Muscle of leg (tissue), 16 donors: ENCODE results near the gene ARFGEF2. TPM values are rescaled to one million over a fixed set of nuclear protein-coding genes. Genes with fewer than 3 reads are reported as not detected.
A peak's percentile ranks its signal among the peaks of the same experiment; 100 is the strongest.

ENCODE experiments used
- DNase-seq: peaks from one replicate; pipeline ENCODE4 v3.0.0; 2013
- H3K27ac ChIP-seq: one replicate; pipeline ENCODE4 v1.5.1; 2013; ENCODE audit warnings: mild to moderate bottlenecking, low read length, control low read depth
- H3K27me3 ChIP-seq: one replicate; pipeline ENCODE4 v1.6.1; 2013; ENCODE audit warnings: low read length; ENCODE audit not compliant: control insufficient read depth, insufficient read depth
- H3K36me3 ChIP-seq: one replicate; pipeline ENCODE4 v1.6.1; 2013; ENCODE audit warnings: low read length; ENCODE audit not compliant: control insufficient read depth, insufficient read depth
- H3K4me1 ChIP-seq: one replicate; pipeline ENCODE4 v1.6.1; 2013; ENCODE audit warnings: low read length; ENCODE audit not compliant: control insufficient read depth, insufficient read depth
- H3K4me3 ChIP-seq: one replicate; pipeline ENCODE4 v1.5.1; 2013; ENCODE audit warnings: low read length, control low read depth
- H3K9me3 ChIP-seq: replicated peaks from 2 replicates; pipeline ENCODE4 v1.6.1; 2013; ENCODE audit warnings: low read depth, low read length; ENCODE audit not compliant: control insufficient read depth
- whole genome bisulfite sequencing: methylation state at CpG from one replicate; pipeline ENCODE4 v1.1.5; 2013; ENCODE audit warnings: missing lambda C conversion rate; ENCODE audit not compliant: insufficient coverage; 5-methylcytosine and 5-hydroxymethylcytosine counted together
- long read RNA-seq, 11 donors: transcript quantifications; one replicate each; lab custom pipeline, GENCODE V29; 2026
- polyA plus RNA-seq, 8 donors: library from polyadenylated mRNA; unstranded; fragments of 120-200 nt; gene quantifications; one replicate each; pipeline versions ENCODE4 v1.2.1 to v1.2.3, GENCODE V29; 2013; ENCODE audit warnings: inconsistent platforms in 1 of 8, low replicate concordance in 1 of 8; ENCODE audit not compliant: insufficient read length in 8 of 8, insufficient read depth in 1 of 8
- total RNA-seq: library from RNA; stranded (reverse); fragments of 120-200 nt; gene quantifications from one replicate; pipeline ENCODE4 v1.2.4, GENCODE V29; 2013

The ARFGEF2 gene
- total RNA-seq (16.8 TPM), polyA plus RNA-seq (10 to 100 TPM; 10.2 to 15.3 (median 12.8) TPM)
- long read RNA-seq, donor 1, result 0 reads
- long read RNA-seq, donor 2, result 0 reads
- long read RNA-seq, donor 3, result 0 reads
- long read RNA-seq, donor 4, result 0 reads
- long read RNA-seq, donor 5, full-length matches to known transcripts, result 1 of 1 reads
- long read RNA-seq, donor 5, partial matches to known transcripts, result 0 of 1 reads
- long read RNA-seq, donor 5, other reads (novel, unspliced or antisense), result 0 of 1 reads
- long read RNA-seq, donor 6, result 0 reads
- long read RNA-seq, donor 7, partial matches to known transcripts, result 8 of 8 reads
- long read RNA-seq, donor 7, other reads (novel, unspliced or antisense), result 0 of 8 reads
- long read RNA-seq, donor 8, result 0 reads
- long read RNA-seq, donor 9, full-length matches to known transcripts, result 1 of 1 reads
- long read RNA-seq, donor 9, partial matches to known transcripts, result 0 of 1 reads
- long read RNA-seq, donor 9, other reads (novel, unspliced or antisense), result 0 of 1 reads
- long read RNA-seq, donor 10, full-length matches to known transcripts, result 1 of 1 reads
- long read RNA-seq, donor 10, partial matches to known transcripts, result 0 of 1 reads
- long read RNA-seq, donor 10, other reads (novel, unspliced or antisense), result 0 of 1 reads
- long read RNA-seq, donor 11, result 0 reads

DNA sequence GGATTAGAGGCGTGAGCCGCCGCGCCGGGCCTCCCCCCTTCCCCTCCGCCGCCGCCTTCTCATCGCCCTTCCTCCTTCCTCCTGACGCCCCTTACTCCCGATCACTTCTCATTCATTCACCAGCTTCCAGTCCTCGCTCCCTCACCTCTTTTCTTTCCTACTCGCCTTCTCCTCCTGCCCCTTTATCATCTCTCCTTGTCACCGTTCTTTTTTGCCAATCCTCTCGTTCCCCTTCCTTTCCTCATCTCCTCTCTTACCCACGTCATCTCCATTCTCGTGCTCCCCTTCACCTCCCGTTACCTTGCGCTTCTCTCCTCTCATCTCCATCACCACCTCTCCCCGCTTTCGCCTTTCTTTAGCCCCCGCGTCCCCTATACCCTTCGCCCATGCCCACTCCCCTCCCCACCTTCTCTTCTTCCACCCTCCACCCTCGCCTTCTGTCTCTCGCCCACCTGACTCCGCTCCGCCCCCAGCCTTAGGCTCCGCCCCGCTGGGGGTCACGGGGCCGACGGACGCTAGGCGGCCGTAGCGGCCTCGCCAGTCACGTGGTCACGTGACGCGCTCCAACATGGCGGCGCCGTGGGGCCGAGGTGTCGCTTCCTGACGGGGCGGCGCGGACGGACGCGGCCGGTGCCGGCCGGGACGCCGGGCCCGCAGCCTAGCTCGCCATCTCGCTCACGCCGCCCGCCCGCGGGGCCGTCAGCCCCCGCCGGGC, at the start of gene ARFGEF2:
ARFGEF2 (plus strand) TSS at position 544 of the 715 bp plus-strand sequence. CDS start 179 bp downstream, outside the sequence.
- Histone ChIP-seq H3K27ac (peak within 1 kb of the TSS; percentile 90), H3K4me1 (peaks cover 14% of the 10 kb centered on the region), H3K4me3 (peak within 1 kb of the TSS; percentile 84), H3K9me3 (no peaks in the 10 kb centered on the region), H3K36me3 (no peaks in the 10 kb centered on the region), H3K27me3 (no peaks in the 10 kb centered on the region)
- under 1% methylated on average over 69 of the region's 70 CpGs for WGBS
- peak; percentile 98 for DNase-seq

- no peaks in the 10 kb centered on the region for H3K9me3 ChIP-seq
- no peaks in the 10 kb centered on the region for H3K27me3 ChIP-seq
- no peaks in the 10 kb centered on the region for H3K36me3 ChIP-seq
- peaks cover 5% of the 10 kb centered on the region for H3K4me1 ChIP-seq
- no peak for DNase-seq
- WGBS, result 72% methylated on average over 17 of the region's 17 CpGs
- H3K27ac ChIP-seq, result no peak overlapping the region
- no peak overlapping the region for H3K4me3 ChIP-seq
Observed at GRCh38 chr20:48875233-48875913, 46.1 kb upstream of the ARFGEF2 start.

GRCh38 chr20:48875914-48876240, 45.6 kb upstream of the ARFGEF2 start:
- Histone ChIP-seq H3K4me1 (peaks cover 5% of the 10 kb centered on the region), H3K27me3 (no peaks in the 10 kb centered on the region), H3K27ac (no peak overlapping the region), H3K36me3 (no peaks in the 10 kb centered on the region), H3K9me3 (no peaks in the 10 kb centered on the region), H3K4me3 (no peak overlapping the region)
- WGBS, result no CpG with 5 or more reads among the region's 5 CpGs
- DNase-seq, result no peak

GRCh38 chr20:48877304-48877703, 44.2 kb upstream of the ARFGEF2 start:
- peak; percentile 41 for DNase-seq
- no peak overlapping the region for H3K27ac ChIP-seq
- no peaks in the 10 kb centered on the region for H3K36me3 ChIP-seq
- no CpG with 5 or more reads among the region's 2 CpGs for WGBS
- H3K27me3 ChIP-seq, result no peaks in the 10 kb centered on the region
- H3K4me1 ChIP-seq, result peaks cover 5% of the 10 kb centered on the region
- no peak overlapping the region for H3K4me3 ChIP-seq
- no peaks in the 10 kb centered on the region for H3K9me3 ChIP-seq

DNA sequence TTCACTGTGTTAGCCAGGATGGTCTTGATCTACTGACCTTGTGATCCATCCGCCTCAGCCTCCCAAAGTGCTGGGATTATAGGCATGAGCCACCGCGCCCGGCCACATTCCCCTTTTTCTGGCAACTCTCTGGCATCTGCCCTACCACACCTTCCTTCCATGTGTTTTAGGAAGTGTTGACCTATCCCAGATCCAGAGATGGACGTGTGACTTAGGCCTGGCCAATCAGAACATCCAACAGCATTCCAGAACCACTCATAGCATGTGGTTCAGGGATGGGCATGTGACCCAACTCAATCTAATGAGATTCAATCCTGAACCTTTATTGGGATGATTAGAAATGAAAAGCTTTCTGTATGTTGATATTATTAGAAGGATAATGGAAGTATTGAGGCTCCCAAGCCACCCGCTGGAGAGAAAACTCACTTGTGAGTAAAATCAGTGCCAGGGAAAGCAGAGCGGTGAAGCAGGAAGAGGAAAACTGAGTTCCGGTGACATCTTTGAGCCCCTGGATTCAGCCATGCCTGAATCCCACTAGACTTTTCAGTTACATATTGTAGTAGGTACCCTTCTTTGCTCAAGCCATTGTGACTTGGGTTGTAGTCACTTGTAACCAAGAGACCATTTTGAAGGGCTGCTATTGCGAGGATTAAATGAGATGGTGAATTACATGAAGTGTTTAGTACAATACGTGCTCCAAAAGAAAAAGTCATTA, 42.8 kb upstream of the ARFGEF2 start:
- Histone ChIP-seq H3K9me3 (no peaks in the 10 kb centered on the region), H3K27ac (no peak overlapping the region), H3K4me3 (no peak overlapping the region), H3K36me3 (no peaks in the 10 kb centered on the region), H3K4me1 (peaks cover 5% of the 10 kb centered on the region), H3K27me3 (no peaks in the 10 kb centered on the region)
- no peak for DNase-seq
- 83% methylated on average over 1 of the region's 10 CpGs for WGBS

DNA sequence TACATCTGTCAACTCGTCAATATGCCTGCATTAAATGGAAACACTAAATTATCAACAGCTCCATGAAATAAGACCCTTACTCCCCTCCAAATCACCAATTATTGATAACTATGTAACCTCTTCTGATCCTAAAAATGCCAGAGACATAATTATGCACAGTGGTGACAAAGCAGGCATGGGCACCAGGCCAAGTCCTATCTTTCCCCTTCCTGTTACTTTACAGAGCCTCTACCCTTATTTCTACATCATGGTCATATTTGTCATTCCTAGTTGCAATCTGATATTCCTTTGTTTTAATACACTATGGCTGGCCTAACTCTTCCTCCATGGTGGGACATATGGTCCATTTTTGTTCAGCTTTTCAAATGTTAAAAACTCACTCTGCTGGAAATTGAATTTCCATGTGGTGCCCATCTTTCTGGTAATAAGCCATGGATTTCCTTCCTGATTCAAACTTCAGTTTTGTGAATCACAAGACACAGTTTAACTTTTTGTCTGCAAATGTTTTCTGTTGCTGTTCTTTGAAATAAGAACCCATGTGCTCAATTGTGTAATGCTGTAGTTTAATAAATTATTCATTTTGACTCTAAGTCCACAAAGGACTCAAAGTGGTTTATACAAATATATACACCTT, 41.8 kb upstream of the ARFGEF2 start:
- no peaks in the 10 kb centered on the region for H3K27me3 ChIP-seq
- peak; percentile 74 for DNase-seq
- peaks cover 5% of the 10 kb centered on the region for H3K4me1 ChIP-seq
- H3K27ac ChIP-seq, result no peak overlapping the region
- WGBS, result no CpG with 5 or more reads among the region's 1 CpG
- no peak overlapping the region for H3K4me3 ChIP-seq
- H3K9me3 ChIP-seq, result no peaks in the 10 kb centered on the region
- no peaks in the 10 kb centered on the region for H3K36me3 ChIP-seq

GRCh38 chr20:48880331-48880730, 41.2 kb upstream of the ARFGEF2 start:
- Histone ChIP-seq H3K9me3 (no peaks in the 10 kb centered on the region), H3K4me3 (no peak overlapping the region), H3K36me3 (no peaks in the 10 kb centered on the region), H3K27ac (no peak overlapping the region), H3K27me3 (no peaks in the 10 kb centered on the region), H3K4me1 (peaks cover 5% of the 10 kb centered on the region)
- 67% methylated on average over 1 of the region's 3 CpGs for WGBS
- no peak for DNase-seq

DNA sequence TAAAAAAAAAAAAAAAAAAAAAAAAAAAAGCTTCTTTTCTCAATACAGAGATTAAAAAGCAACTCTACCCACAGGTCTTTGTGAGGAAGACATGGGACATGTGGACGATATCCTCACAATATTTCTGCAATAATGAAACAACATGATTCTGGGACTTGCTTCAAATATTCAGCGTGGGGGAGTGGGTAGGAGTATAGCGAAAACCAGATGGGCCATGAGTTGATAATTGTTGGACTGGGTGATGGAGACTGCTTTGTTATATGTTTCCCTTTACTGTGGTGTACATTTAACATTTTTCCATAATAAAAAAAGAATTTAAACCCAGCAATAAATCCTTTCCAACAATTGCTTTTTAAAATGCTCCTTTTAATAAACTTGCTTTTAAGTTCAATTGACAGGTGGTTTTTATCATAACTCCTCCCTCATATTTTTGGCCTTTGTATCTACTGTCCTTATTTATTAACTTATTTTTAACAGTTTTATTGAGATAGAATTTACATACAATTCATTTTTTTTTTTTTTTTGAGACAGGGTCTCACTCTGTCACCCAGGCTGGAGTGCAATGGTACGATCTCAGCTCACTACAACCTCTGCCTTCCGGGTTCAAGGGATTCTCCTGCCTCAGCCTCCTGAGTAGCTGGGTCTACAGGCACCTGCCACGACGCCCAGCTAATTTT, 40.4 kb upstream of the ARFGEF2 start:
- WGBS, result 70% methylated on average over 2 of the region's 7 CpGs

GRCh38 chr20:48885237-48885636, 36.3 kb upstream of the ARFGEF2 start:
- H3K27ac ChIP-seq, result no peak overlapping the region
- no peak overlapping the region for H3K4me3 ChIP-seq
- no peaks in the 10 kb centered on the region for H3K36me3 ChIP-seq
- no peaks in the 10 kb centered on the region for H3K27me3 ChIP-seq
- 94% methylated on average over 3 of the region's 4 CpGs for WGBS
- no peak for DNase-seq
- peaks cover 11% of the 10 kb centered on the region for H3K4me1 ChIP-seq
- no peaks in the 10 kb centered on the region for H3K9me3 ChIP-seq

More for the DNA sequence above, 40.4 kb upstream of the ARFGEF2 start:
- H3K27ac ChIP-seq, result no peak overlapping the region
- H3K36me3 ChIP-seq, result no peaks in the 10 kb centered on the region
- H3K4me1 ChIP-seq, result peaks cover under 1% of the 10 kb centered on the region
- no peaks in the 10 kb centered on the region for H3K9me3 ChIP-seq
- H3K4me3 ChIP-seq, result no peak overlapping the region
- peak; percentile 65 for DNase-seq
- H3K27me3 ChIP-seq, result no peaks in the 10 kb centered on the region
